GM23338 (cell line): Measurements from ENCODE around the gene KDR.

Experiments
- CREB1 ChIP-seq: fragments of 250-450 bp; sonication (Bioruptor Pico); IDR thresholded peaks from 2 replicates; pipeline ENCODE4 v1.5.0; 2020; ENCODE audit warnings: low read depth, mild to moderate bottlenecking, moderate library complexity
- CTCF ChIP-seq, 2 experiments: fragments of 200-600 bp in 1 of 2; sonication (generic) in 1 of 2; conservative IDR thresholded peaks; 2 replicates each; pipeline versions ENCODE4 v1.5.1 to v1.6.1; 2016 to 2017; ENCODE audit warnings: antibody characterized with exemption in 2 of 2, low read depth in 2 of 2, mild to moderate bottlenecking in 2 of 2, moderate library complexity in 1 of 2
- EZH2 ChIP-seq: fragments of 200-600 bp; sonication (generic); IDR thresholded peaks from one replicate; pipeline ENCODE4 v1.8.0; 2017; ENCODE audit warnings: antibody characterized with exemption, mild to moderate bottlenecking, low read depth; ENCODE audit not compliant: unreplicated experiment
- EZH2phosphoT487 ChIP-seq: fragments of 200-600 bp; sonication (generic); IDR thresholded peaks from one replicate; pipeline ENCODE4 v1.8.1; 2018; ENCODE audit warnings: antibody characterized with exemption; ENCODE audit not compliant: unreplicated experiment
- POLR2AphosphoS5 ChIP-seq: IDR thresholded peaks from 2 replicates; pipeline ENCODE4 v1.6.1; 2016; ENCODE audit warnings: antibody characterized with exemption, low read depth

- TF ChIP-seq CTCF (conservative IDR thresholded peaks at IDR 0.05; ENCODE audit: low read depth in 2 of 2) (no peak), POLR2AphosphoS5 (peak; percentile 58), EZH2phosphoT487 (no peak), EZH2 (no peak), CREB1 (CRISPR knock-in tag) (no peak)
Observed at GRCh38 chr4:55125763-55126541, 557 bp upstream of the KDR start.
